HG03095 (cell line): ENCODE data around the gene VPS11.
A peak's percentile ranks its signal among the peaks of the same experiment; 100 is the strongest.
"Not testable (repeated sequence)": the region's sequence is repeated elsewhere in the genome, so short reads cannot be mapped to it uniquely, and the experiment has no call there.

Source experiments
- ATAC-seq: cut with Tn5 transposase; IDR thresholded peaks from one replicate; pipeline ENCODE4 v1.9.1; 2021; ENCODE audit warnings: moderate library complexity; ENCODE audit not compliant: unreplicated experiment

Gene VPS11

GRCh38 chr11:119067371-119068222 lies at the start of gene VPS11:
Gene VPS11 (plus strand): TSS chr11:119067818. CDS start chr11:119067824, 6 bp downstream.
- ATAC-seq = peak; percentile 88

- peak; percentile 94 for ATAC-seq
Measured at GRCh38 chr11:119018074-119018938, 49.3 kb upstream of the VPS11 start, which contains the start of the genes RPS25 and TRAPPC4. Gene RPS25 (minus strand): TSS chr11:119018343. CDS start chr11:119018284, 59 bp downstream. Gene TRAPPC4 (plus strand): TSS chr11:119018766. CDS start chr11:119018796, 30 bp downstream.

DNA sequence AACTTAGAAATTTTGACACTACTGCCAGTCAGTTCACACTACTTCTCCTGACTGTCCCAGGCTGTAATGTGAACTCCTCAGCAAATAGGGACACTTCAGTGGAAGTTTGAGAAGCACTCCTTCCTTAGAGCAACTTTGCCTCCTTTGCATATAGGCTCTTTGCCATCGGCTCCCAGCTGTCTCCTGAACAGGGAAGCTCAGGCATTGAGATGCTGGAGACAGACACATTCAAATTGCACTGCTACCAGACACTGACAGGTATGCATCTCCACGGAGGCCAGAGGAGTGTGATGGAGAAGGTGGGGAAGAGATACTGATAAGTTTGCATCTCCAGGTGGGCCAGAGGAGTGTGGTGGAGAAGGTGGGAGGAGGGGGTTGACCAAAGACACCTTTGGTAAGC lies 47.6 kb upstream of the VPS11 start:
- no peak for ATAC-seq

DNA sequence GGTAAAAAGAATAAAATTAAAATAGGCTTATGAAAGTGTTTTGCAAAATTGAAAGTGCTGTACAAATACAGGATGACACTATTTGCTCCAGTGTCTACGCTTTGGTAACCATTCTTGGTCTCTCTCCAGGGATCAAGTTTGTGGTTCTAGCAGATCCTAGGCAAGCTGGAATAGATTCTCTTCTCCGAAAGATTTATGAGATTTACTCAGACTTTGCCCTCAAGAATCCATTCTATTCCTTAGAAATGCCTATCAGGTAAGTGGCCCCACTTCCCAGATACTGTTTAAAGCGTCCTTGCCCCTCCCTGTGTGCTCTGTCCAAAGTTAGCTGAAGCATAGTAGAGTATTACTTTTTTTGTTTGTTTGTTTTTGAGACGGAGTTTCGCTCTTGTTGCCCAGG lies 46.0 kb upstream of the VPS11 start:
- no peak for ATAC-seq

DNA sequence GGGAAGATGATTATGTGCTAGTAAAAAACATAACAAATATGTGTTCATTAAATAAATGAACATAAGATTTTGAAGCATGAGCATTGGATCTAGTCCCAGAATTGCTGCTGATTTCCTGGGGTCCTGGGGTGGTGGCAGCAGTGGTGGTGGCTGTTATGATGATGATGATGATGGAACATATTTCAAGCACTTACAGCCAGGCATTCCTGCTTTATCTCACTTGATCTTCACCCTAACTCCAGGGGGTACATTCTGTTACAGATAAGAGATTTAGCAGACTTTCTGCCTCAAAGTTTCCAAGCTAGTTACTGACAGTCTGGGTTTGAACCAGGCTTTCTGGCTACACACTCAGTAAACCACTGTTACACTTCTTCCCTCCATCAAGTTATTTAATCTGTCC lies 43.9 kb upstream of the VPS11 start:
- ATAC-seq = no peak

- ATAC-seq = no peak
Measured at GRCh38 chr11:119024430-119025098, 43.1 kb upstream of the VPS11 start.

DNA sequence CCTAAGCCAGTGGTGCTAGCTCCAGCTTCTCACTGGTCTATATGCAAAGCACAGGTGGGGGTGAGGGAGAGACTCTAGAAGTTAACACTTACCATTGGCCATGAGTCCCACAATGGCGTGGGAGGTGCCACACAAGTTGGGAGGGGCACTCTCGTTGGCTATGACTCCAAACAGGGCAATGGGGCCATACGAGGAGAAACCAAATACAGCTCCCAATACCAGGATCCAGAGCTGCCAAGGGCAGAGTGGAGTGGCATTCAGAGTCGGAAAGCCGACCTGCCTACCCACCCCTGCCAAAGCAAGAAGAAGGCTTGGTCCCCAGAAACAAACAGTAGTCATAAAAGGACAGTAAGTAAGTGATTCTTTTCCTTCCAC lies 42.5 kb upstream of the VPS11 start:
- ATAC-seq = no peak

- no peak for ATAC-seq
Measured at GRCh38 chr11:119025541-119025940, 42.1 kb upstream of the VPS11 start.

- ATAC-seq = no peak
Measured at GRCh38 chr11:119025978-119026766, 41.4 kb upstream of the VPS11 start.

DNA sequence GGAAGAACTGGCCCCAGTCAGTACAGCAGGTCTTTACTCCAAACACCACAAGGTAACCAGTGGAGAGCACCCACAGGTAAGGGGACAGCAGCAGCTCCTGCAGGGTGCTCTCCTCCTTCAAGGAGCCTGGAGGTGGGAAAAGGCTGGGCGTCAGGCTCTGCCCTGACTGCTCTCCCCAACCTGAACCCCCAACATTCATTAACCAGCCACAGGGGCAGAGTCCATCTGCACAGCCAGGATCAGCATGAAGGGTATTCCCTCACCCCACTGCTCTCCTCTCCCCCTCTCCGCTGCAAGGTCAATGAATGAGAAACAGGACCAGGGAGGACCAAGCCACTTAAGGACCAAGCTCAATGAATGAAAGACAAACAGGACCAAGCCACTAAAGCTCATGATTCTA lies 40.6 kb upstream of the VPS11 start:
- ATAC-seq = no peak

GRCh38 chr11:119027561-119028345 lies 39.9 kb upstream of the VPS11 start:
- ATAC-seq = no peak

- ATAC-seq = no peak
Measured at GRCh38 chr11:119028346-119029068, 39.1 kb upstream of the VPS11 start.

DNA sequence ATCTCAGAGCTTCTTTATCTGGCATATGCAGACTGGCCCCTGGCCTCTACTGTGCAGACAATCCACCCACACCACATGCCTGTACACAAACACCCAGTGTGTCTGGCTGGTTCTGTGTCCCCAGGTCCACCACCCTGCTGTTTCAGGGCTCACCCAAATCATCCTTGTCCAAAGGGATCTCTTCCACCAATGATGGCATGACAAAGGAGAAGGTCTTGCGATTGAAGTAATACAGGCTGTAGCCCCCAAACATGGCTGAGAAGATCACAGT lies 38.6 kb upstream of the VPS11 start:
- no peak for ATAC-seq

GRCh38 chr11:119029340-119030028 lies 38.1 kb upstream of the VPS11 start:
- ATAC-seq = peak; percentile 2

DNA sequence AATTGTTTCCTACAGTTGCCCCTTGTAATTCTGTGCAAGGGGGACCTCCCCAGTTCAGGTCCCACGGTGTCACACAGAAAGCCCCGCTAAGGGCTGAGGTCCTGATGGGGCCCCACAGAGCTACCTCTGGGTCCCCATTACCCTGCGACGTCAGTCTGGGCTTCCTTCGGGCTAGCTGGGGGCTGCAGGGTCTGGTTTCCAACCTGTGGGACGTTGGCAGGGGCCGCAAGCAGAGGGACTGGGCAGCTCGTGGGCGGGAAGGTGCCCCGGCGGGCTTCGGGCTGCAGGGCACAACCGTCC lies 37.6 kb upstream of the VPS11 start:
- ATAC-seq = peak; percentile 8

GRCh38 chr11:119030329-119031047 lies 37.1 kb upstream of the VPS11 start, which contains the start of gene SLC37A4:
Gene SLC37A4 (minus strand): TSS chr11:119030877.
- peak; percentile 78 for ATAC-seq

GRCh38 chr11:119031912-119032280 lies 35.7 kb upstream of the VPS11 start:
- no peak for ATAC-seq

GRCh38 chr11:119033421-119033820 lies 34.2 kb upstream of the VPS11 start:
- not testable (repeated sequence) for ATAC-seq
